Stomach (tissue), 4 donors: ENCODE data around the gene ANKRD44.

Experiments
- POLR2A ChIP-seq, 4 donors: fragments of 450-650 bp; IDR thresholded peaks; one replicate each; pipeline ENCODE4 v1.6.1; 2016; ENCODE audit warnings: antibody characterized with exemption in 4 of 4, control low read depth in 2 of 4, mild to moderate bottlenecking in 1 of 4, moderate library complexity in 1 of 4
- POLR2AphosphoS5 ChIP-seq, 3 donors: sonication (generic); formaldehyde crosslinking; IDR thresholded peaks; one replicate each; pipeline ENCODE4 v1.6.1; 2016; ENCODE audit warnings: antibody characterized with exemption in 3 of 3

DNA sequence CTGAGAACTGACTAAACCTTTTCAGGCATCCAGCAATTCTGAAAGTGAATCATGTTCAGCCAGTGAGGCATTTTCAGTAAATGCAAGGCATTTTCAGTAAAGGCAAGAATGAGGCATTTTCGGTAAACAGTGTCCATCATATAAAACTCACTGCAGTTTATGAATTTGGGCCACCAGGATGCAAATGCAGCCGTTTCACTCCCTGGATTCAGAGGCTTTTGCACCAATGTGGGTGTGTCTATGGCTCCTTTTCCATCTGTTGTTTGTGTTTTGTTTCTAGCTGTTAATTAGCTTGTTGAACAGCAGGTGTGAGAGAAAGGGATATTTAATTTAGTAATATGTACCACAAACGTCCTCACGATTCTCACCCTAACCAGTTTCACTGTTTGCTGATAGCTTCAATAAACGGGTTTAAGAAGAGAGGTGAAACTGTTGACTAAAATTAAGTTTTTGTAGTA, 267.8 kb downstream of the ANKRD44 start:
- TF ChIP-seq POLR2A (IDR thresholded peaks at IDR 0.05) (no peak), POLR2AphosphoS5 (IDR thresholded peaks at IDR 0.05) (no peak)
